ENCODE data around the gene IRF2BPL.
A peak's percentile ranks its signal among the peaks of the same experiment; 100 is the strongest.

The IRF2BPL gene

GRCh38 chr14:77055306-77055705 lies 26.8 kb upstream of the IRF2BPL start:
- DNase-seq (ENCODE audit: insufficient read length, low spot score) (no peak), FAIRE-seq (no peak)

GRCh38 chr14:77053046-77053841 lies 24.7 kb upstream of the IRF2BPL start:
- FAIRE-seq (peak; percentile 77), DNase-seq (ENCODE audit: insufficient read length, low spot score) (peak; percentile 96)

- FAIRE-seq (peak; percentile 77), DNase-seq (ENCODE audit: insufficient read length, low spot score) (no peak)
Measured at GRCh38 chr14:77052281-77053044, 24.0 kb upstream of the IRF2BPL start.

- no peak for FAIRE-seq
- no peak for DNase-seq (ENCODE audit: insufficient read length, low spot score)
Measured at GRCh38 chr14:77051116-77051515, 22.6 kb upstream of the IRF2BPL start.

GRCh38 chr14:77046721-77047120 lies 18.2 kb upstream of the IRF2BPL start:
- no peak for FAIRE-seq
- DNase-seq (ENCODE audit: insufficient read length, low spot score): no peak

- DNase-seq (ENCODE audit: insufficient read length, low spot score) (no peak), FAIRE-seq (no peak)
Measured at GRCh38 chr14:77045238-77046162, 17.0 kb upstream of the IRF2BPL start.

GRCh38 chr14:77044783-77045237 lies 16.3 kb upstream of the IRF2BPL start:
- FAIRE-seq: no peak
- DNase-seq (ENCODE audit: insufficient read length, low spot score): no peak

GRCh38 chr14:77043984-77044485 lies 15.5 kb upstream of the IRF2BPL start:
- DNase-seq (ENCODE audit: insufficient read length, low spot score): no peak

GRCh38 chr14:77043177-77043983 lies 14.9 kb upstream of the IRF2BPL start:
- FAIRE-seq (no peak), DNase-seq (ENCODE audit: insufficient read length, low spot score) (no peak)

More at GRCh38 chr14:77043984-77044485, 15.5 kb upstream of the IRF2BPL start:
- FAIRE-seq: no peak

GRCh38 chr14:77041881-77042545 lies 13.5 kb upstream of the IRF2BPL start:
- DNase-seq (ENCODE audit: insufficient read length, low spot score) (no peak), FAIRE-seq (no peak)

GRCh38 chr14:77040741-77041653 lies 12.5 kb upstream of the IRF2BPL start:
- DNase-seq (ENCODE audit: insufficient read length, low spot score): peak; percentile 69
- FAIRE-seq: no peak

GRCh38 chr14:77040059-77040740 lies 11.7 kb upstream of the IRF2BPL start:
- FAIRE-seq (peak; percentile 89), DNase-seq (ENCODE audit: insufficient read length, low spot score) (peak; percentile 94)

- FAIRE-seq: no peak
- DNase-seq (ENCODE audit: insufficient read length, low spot score): no peak
Measured at GRCh38 chr14:77039285-77040058, 11.0 kb upstream of the IRF2BPL start.

GRCh38 chr14:77037938-77038568 lies 9.5 kb upstream of the IRF2BPL start:
- DNase-seq (ENCODE audit: insufficient read length, low spot score): peak; percentile 67
- no peak for FAIRE-seq

- FAIRE-seq (no peak), DNase-seq (ENCODE audit: insufficient read length, low spot score) (no peak)
Measured at GRCh38 chr14:77037215-77037937, 8.9 kb upstream of the IRF2BPL start.
